WTC11 (cell line): ENCODE results near the gene FOXN3. TPM values are rescaled to one million over a fixed set of nuclear protein-coding genes. Genes with fewer than 3 reads are reported as not detected.

Experiments used
- ATAC-seq: fragments of 200-7000 bp; cut with Tn5 transposase; 2 replicates; pipeline ENCODE4 v1.10.0; 2021; ENCODE audit warnings: mild to moderate bottlenecking, moderate library complexity
- CTCF ChIA-PET: fragments of 300-600 bp; sonication (Branson Sonifier 250); formaldehyde crosslinking; loops from one replicate; lab custom pipeline; 2021; ENCODE audit warnings: antibody characterized with exemption; lab: Charles Lee
- POLR2A ChIA-PET: fragments of 350-600 bp; sonication (Branson Sonifier 250); formaldehyde crosslinking; loops from one replicate; lab custom pipeline; 2021; ENCODE audit warnings: antibody characterized with exemption; lab: Charles Lee
- DNase-seq: peaks from one replicate; pipeline ENCODE4 v3.0.0; 2021; ENCODE audit warnings: low spot score
- H3K27ac Mint-ChIP-seq: 2 replicates; pipeline ENCODE4 v1.8.0; 2021; ENCODE audit warnings: mixed read lengths
- H3K27me3 Mint-ChIP-seq: 2 replicates; pipeline ENCODE4 v1.8.0; 2021; ENCODE audit warnings: low read depth, mild to moderate bottlenecking, moderate library complexity, mixed read lengths
- H3K36me3 Mint-ChIP-seq: 2 replicates; pipeline ENCODE4 v1.8.0; 2021; ENCODE audit warnings: mixed read lengths
- H3K4me1 Mint-ChIP-seq: 2 replicates; pipeline ENCODE4 v1.8.0; 2022; ENCODE audit warnings: mixed read lengths
- H3K4me3 Mint-ChIP-seq: 2 replicates; pipeline ENCODE4 v1.8.0; 2021; ENCODE audit warnings: mild to moderate bottlenecking, moderate library complexity, mixed read lengths
- H3K9me3 Mint-ChIP-seq: 2 replicates; pipeline ENCODE4 v1.8.0; 2021; ENCODE audit warnings: mixed read lengths
- ATF1 ChIP-seq: sonication (generic); formaldehyde crosslinking; IDR thresholded peaks from 2 replicates; pipeline ENCODE4 v1.8.1; 2023; ENCODE audit warnings: mild to moderate bottlenecking, moderate library complexity, missing genetic modification reagents
- E2F4 ChIP-seq: sonication (generic); formaldehyde crosslinking; IDR thresholded peaks from 2 replicates; pipeline ENCODE4 v1.8.1; 2022; ENCODE audit warnings: low read depth, mild to moderate bottlenecking, moderate library complexity, missing genetic modification reagents, borderline replicate concordance
- FOXP4 ChIP-seq: sonication (generic); formaldehyde crosslinking; IDR thresholded peaks from 2 replicates; pipeline ENCODE4 v1.8.0; 2022; ENCODE audit warnings: mild to moderate bottlenecking, missing genetic modification reagents
- HMGXB4 ChIP-seq: sonication (generic); formaldehyde crosslinking; IDR thresholded peaks from 2 replicates; pipeline ENCODE4 v1.8.1; 2023; ENCODE audit warnings: mild to moderate bottlenecking, moderate library complexity, missing genetic modification reagents
- JUN ChIP-seq: sonication (generic); formaldehyde crosslinking; IDR thresholded peaks from 2 replicates; pipeline ENCODE4 v1.8.0; 2023; ENCODE audit warnings: mild to moderate bottlenecking, missing genetic modification reagents
- MXD4 ChIP-seq: fragments of 250-450 bp; sonication (Bioruptor Pico); IDR thresholded peaks from 2 replicates; pipeline ENCODE4 v1.8.0; 2021; ENCODE audit warnings: mild to moderate bottlenecking, moderate library complexity, borderline replicate concordance
- NR2C2 ChIP-seq: sonication (generic); formaldehyde crosslinking; IDR thresholded peaks from 2 replicates; pipeline ENCODE4 v1.8.0; 2022; ENCODE audit warnings: mild to moderate bottlenecking, missing genetic modification reagents
- NR3C1 ChIP-seq: sonication (generic); formaldehyde crosslinking; conservative IDR thresholded peaks from 2 replicates; pipeline ENCODE4 v1.8.1; 2023; ENCODE audit warnings: low read depth, mild to moderate bottlenecking, missing genetic modification reagents
- RORB ChIP-seq: fragments of 250-450 bp; sonication (Bioruptor Pico); IDR thresholded peaks from 2 replicates; pipeline ENCODE4 v1.9.0; 2021; ENCODE audit warnings: mild to moderate bottlenecking
- USF2 ChIP-seq: sonication (generic); formaldehyde crosslinking; IDR thresholded peaks from 2 replicates; pipeline ENCODE4 v1.8.1; 2023; ENCODE audit warnings: mild to moderate bottlenecking, missing genetic modification reagents, moderate library complexity
- ZNF219 ChIP-seq: sonication (generic); formaldehyde crosslinking; IDR thresholded peaks from 2 replicates; pipeline ENCODE4 v1.8.0; 2023; ENCODE audit warnings: missing genetic modification reagents, mild to moderate bottlenecking, borderline replicate concordance
- ZNF232 ChIP-seq: sonication (generic); formaldehyde crosslinking; IDR thresholded peaks from 2 replicates; pipeline ENCODE4 v1.8.0; 2022; ENCODE audit warnings: mild to moderate bottlenecking, missing genetic modification reagents
- ZNF281 ChIP-seq: sonication (generic); formaldehyde crosslinking; IDR thresholded peaks from 2 replicates; pipeline ENCODE4 v1.8.0; 2023; ENCODE audit warnings: mild to moderate bottlenecking, missing genetic modification reagents
- ZNF512 ChIP-seq: sonication (generic); formaldehyde crosslinking; IDR thresholded peaks from 2 replicates; pipeline ENCODE4 v1.8.1; 2022; ENCODE audit warnings: missing genetic modification reagents, borderline replicate concordance
- ZNF671 ChIP-seq: fragments of 250-450 bp; sonication (Bioruptor Pico); IDR thresholded peaks from 2 replicates; pipeline ENCODE4 v1.8.0; 2021; ENCODE audit warnings: mild to moderate bottlenecking
- total RNA-seq: library from RNA; stranded (reverse); gene quantifications from 3 replicates; pipeline ENCODE4 v1.2.3, GENCODE V29; 2021

Gene FOXN3
- total RNA-seq, 1 experiment from 2014 or later = 170 TPM

- TF ChIP-seq E2F4 (CRISPR knock-in tag) = no peak
Observed at GRCh38 chr14:89269404-89269803, 147.6 kb downstream of the FOXN3 start (continued).

- Mint-ChIP-seq H3K4me3 (no peak overlapping the region), H3K27ac (peak overlapping the region; percentile 87), H3K27me3 (no peaks in the 10 kb centered on the region), H3K4me1 (peaks cover 76% of the 10 kb centered on the region), H3K36me3 (0 out of 2 replicates have a peak, but pooled peaks cover 2% of the 10 kb centered on the region), H3K9me3 (no peaks in the 10 kb centered on the region)
- peak; percentile 16; the same call in 1 of the 2 replicates for ATAC-seq
- POLR2A ChIA-PET = no interaction called here
- no peak for DNase-seq
- CTCF ChIA-PET = no interaction called here
- TF ChIP-seq NR3C1 (CRISPR knock-in tag) (no peak), MXD4 (CRISPR knock-in tag) (no peak), ZNF281 (no peak), FOXP4 (CRISPR knock-in tag) (no peak), RORB (CRISPR knock-in tag) (no peak), JUN (no peak), USF2 (CRISPR knock-in tag) (no peak), ZNF671 (CRISPR knock-in tag) (no peak), ZNF232 (CRISPR knock-in tag) (no peak), ZNF219 (CRISPR knock-in tag) (no peak), ATF1 (CRISPR knock-in tag) (no peak), NR2C2 (CRISPR knock-in tag) (no peak), HMGXB4 (no peak), ZNF512 (CRISPR knock-in tag) (no peak)
Observed at GRCh38 chr14:89268514-89268913, 148.5 kb downstream of the FOXN3 start.
